Measurements from ENCODE around the gene DCTN3. TPM values are rescaled to one million over a fixed set of nuclear protein-coding genes. Genes with fewer than 3 reads are reported as not detected.

Gene DCTN3
- total RNA-seq, 1 donor from 2014 or later: 92.7 TPM

DNA sequence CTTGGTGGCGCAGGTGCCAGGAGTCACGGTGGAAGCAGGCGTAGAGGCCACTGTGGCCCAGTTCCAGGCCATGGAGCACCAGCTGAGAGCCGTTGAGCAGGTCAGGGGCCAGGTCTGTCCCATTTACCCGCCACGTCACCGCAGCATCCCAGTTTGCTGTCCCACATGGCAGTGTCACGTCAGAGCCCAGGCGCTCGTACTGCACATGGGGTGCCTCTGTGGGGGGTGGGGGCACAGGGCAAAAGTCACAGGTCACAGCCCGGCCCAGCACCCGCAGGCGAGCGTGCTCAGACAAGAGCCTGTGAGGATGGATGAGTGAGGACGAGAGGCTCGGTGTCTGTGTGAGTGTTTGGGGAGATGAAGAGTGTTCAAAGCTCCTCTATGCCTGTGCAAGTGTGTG lies 55.7 kb downstream of the DCTN3 start:
- no peak for DNase-seq (ENCODE audit: low read depth)
- TF ChIP-seq CTCF (IDR thresholded peaks at IDR 0.05; ENCODE audit: insufficient read depth, low read length, poor library complexity, severe bottlenecking): no peak
- H3K4me3 ChIP-seq (ENCODE audit: low read depth, low read length): no peak overlapping the region
- H3K27me3 ChIP-seq (ENCODE audit: control insufficient read depth, insufficient read depth, low read length): peaks cover 60% of the 10 kb centered on the region
- no peaks in the 10 kb centered on the region for H3K36me3 ChIP-seq (ENCODE audit: control insufficient read depth, insufficient read depth, low read length)

Other genes with a start within 250 kb of the DCTN3 start
- gene MYORG, start 243.6 kb downstream of the DCTN3 start, total RNA-seq: 3.8 and 4.9 TPM in 2 replicates
- gene FAM219A, start 161.9 kb downstream of the DCTN3 start, total RNA-seq: 14.7 and 16.8 TPM in 2 replicates
- gene DNAI1, start 161.7 kb downstream of the DCTN3 start, total RNA-seq: not detected in 2 replicates
- 1.5 TPM in 1 of 2 replicates, not detected in the other for gene ENHO, start 97.5 kb downstream of the DCTN3 start, total RNA-seq
- gene CNTFR, start 30.8 kb downstream of the DCTN3 start, total RNA-seq: 0.27 and 1.1 TPM in 2 replicates
- 31.5 and 34.0 TPM in 2 replicates for gene RPP25L, start 8.4 kb downstream of the DCTN3 start, total RNA-seq
- 0.48 and 1.0 TPM in 2 replicates for gene ARID3C, start 8.6 kb upstream of the DCTN3 start, total RNA-seq
- gene SIGMAR1, start 17.3 kb upstream of the DCTN3 start, total RNA-seq: 121 and 129 TPM in 2 replicates
- gene GALT, start 26.2 kb upstream of the DCTN3 start, total RNA-seq: 34.4 and 39.4 TPM in 2 replicates
- gene IL11RA, start 31.7 kb upstream of the DCTN3 start, total RNA-seq: 5.9 and 11.6 TPM in 2 replicates
- gene CCL27, start 42.2 kb upstream of the DCTN3 start, total RNA-seq: not detected in 2 replicates
- gene CCL19, start 70.8 kb upstream of the DCTN3 start, total RNA-seq: not detected in 2 replicates
- not detected in 2 replicates for gene CCL21, start 89.6 kb upstream of the DCTN3 start, total RNA-seq

Data from kidney epithelial cell (primary cell).